Esophagus squamous epithelium (tissue), 5 donors: Measurements from ENCODE around the gene MTIF3. TPM values are rescaled to one million over a fixed set of nuclear protein-coding genes. Genes with fewer than 3 reads are reported as not detected.

Experiments used
- DNase-seq: peaks from one replicate; lab custom pipeline; 2025; lab: John Stamatoyannopoulos, UW
- H3K27ac ChIP-seq, 4 donors: fragments of 200-600 bp; sonication (generic); one replicate each; pipeline ENCODE4 v1.5.1; 2016 to 2019; ENCODE audit warnings: mild to moderate bottlenecking in 1 of 4
- H3K27me3 ChIP-seq, 4 donors: fragments of 200-600 bp; sonication (generic); 1 replicate in 3 of 4; 2 replicates in 1 of 4; pipeline versions ENCODE4 v1.5.1 to v1.6.0; 2017 to 2021; ENCODE audit warnings: antibody characterized with exemption in 1 of 4
- H3K36me3 ChIP-seq, 3 donors: fragments of 200-600 bp; sonication (generic); one replicate each; pipeline ENCODE4 v1.5.1; 2016 to 2019
- H3K4me1 ChIP-seq, 3 donors: fragments of 200-600 bp; sonication (generic); one replicate each; pipeline ENCODE4 v1.5.1; 2017 to 2019
- H3K4me3 ChIP-seq, 4 donors: fragments of 200-600 bp; sonication (generic); 1 replicate in 3 of 4; 2 replicates in 1 of 4; pipeline ENCODE4 v1.5.1; 2016 to 2019; ENCODE audit warnings: mild to moderate bottlenecking in 2 of 4, moderate library complexity in 1 of 4
- H3K9me3 ChIP-seq, 3 donors: fragments of 200-600 bp; sonication (generic); one replicate each; pipeline ENCODE4 v1.5.1; 2016 to 2019
- CTCF ChIP-seq, 6 experiments: fragments of 450-650 bp in 4 of 6; fragments of 200-600 bp in 2 of 6; sonication (generic) in 2 of 6; IDR thresholded peaks; one replicate each; pipeline ENCODE4 v1.5.1; 2016 to 2019; ENCODE audit warnings: antibody characterized with exemption in 6 of 6, mild to moderate bottlenecking in 4 of 6, moderate library complexity in 4 of 6
- POLR2A ChIP-seq, 4 donors: fragments of 450-650 bp; IDR thresholded peaks; one replicate each; pipeline ENCODE4 v1.6.1; 2017; ENCODE audit warnings: antibody characterized with exemption in 4 of 4, mild to moderate bottlenecking in 4 of 4, moderate library complexity in 3 of 4
- WGBS, 2 donors: methylation state at CpG; one replicate each; pipeline ENCODE4 v1.1.5; 2018; 5-methylcytosine and 5-hydroxymethylcytosine counted together
- intact Hi-C: fragments of 100-400 bp; cut with DNase I; formaldehyde crosslinking; loops from one replicate; pipeline ENCODE4 v1.15.0; 2022
- total RNA-seq, 4 donors: library from RNA; depleted of rRNA; stranded (reverse); fragments of >200 nt; gene quantifications; one replicate each; pipeline ENCODE4 v1.1.0, GENCODE V29; 2016
- donor health status: DM: yes; HTN: yes; CAD: no.

The MTIF3 gene
- total RNA-seq, 4 donors from 2014 or later = 31.1 to 41.7 (median 35.0) TPM

GRCh38 chr13:27406178-27406939, 44.0 kb downstream of the MTIF3 start:
- intact Hi-C loops = no loop called here
- Histone ChIP-seq H3K27me3 (peaks cover 0 to 20% (median 0%) of the 10 kb centered on the region in 4 donors), H3K27ac (no peak overlapping the region), H3K9me3 (no peaks in the 10 kb centered on the region), H3K4me1 (peaks cover 0 to 23% (median 10%) of the 10 kb centered on the region in 3 donors), H3K36me3 (no peaks in the 10 kb centered on the region), H3K4me3 (no peak overlapping the region)
- no peak for TF ChIP-seq POLR2A (IDR thresholded peaks at IDR 0.05)
- peak in 5 of 6 experiments; percentile 47 to 66 (median 54) for TF ChIP-seq CTCF (IDR thresholded peaks at IDR 0.05)
- 88% methylated on average over 9 to 10 of the region's 12 CpGs for WGBS, 2 donors
- DNase-seq = no peak

GRCh38 chr13:27405546-27406134, 44.7 kb downstream of the MTIF3 start:
- WGBS, 2 donors = 40 to 91% methylated on average over 1 to 5 of the region's 5 CpGs
- no peaks in the 10 kb centered on the region for H3K9me3 ChIP-seq
- TF ChIP-seq CTCF (IDR thresholded peaks at IDR 0.05) = no peak
- TF ChIP-seq POLR2A (IDR thresholded peaks at IDR 0.05) = no peak
- H3K27me3 ChIP-seq = peaks cover 0 to 14% (median 0%) of the 10 kb centered on the region in 4 donors
- no peak overlapping the region for H3K4me3 ChIP-seq
- peaks cover 0 to 30% (median 10%) of the 10 kb centered on the region in 3 donors for H3K4me1 ChIP-seq
- intact Hi-C loops = no loop called here
- no peak overlapping the region for H3K27ac ChIP-seq
- no peaks in the 10 kb centered on the region for H3K36me3 ChIP-seq
- DNase-seq = no peak

- WGBS, 2 donors = 81 to 84% methylated on average over 16 to 17 of the region's 17 CpGs
- no peak overlapping the region for H3K4me3 ChIP-seq
- H3K9me3 ChIP-seq = no peaks in the 10 kb centered on the region
- intact Hi-C loops = no loop called here
- H3K27ac ChIP-seq = no peak overlapping the region
- H3K36me3 ChIP-seq = no peaks in the 10 kb centered on the region
- peaks cover 0 to 11% (median 0%) of the 10 kb centered on the region in 4 donors for H3K27me3 ChIP-seq
- peaks cover 0 to 30% (median 10%) of the 10 kb centered on the region in 3 donors for H3K4me1 ChIP-seq
- no peak for DNase-seq
- TF ChIP-seq POLR2A (IDR thresholded peaks at IDR 0.05) (no peak), CTCF (IDR thresholded peaks at IDR 0.05) (no peak)
Measured at GRCh38 chr13:27404680-27405079, 45.7 kb downstream of the MTIF3 start.

- 81 to 83% methylated on average over 5 to 10 of the region's 10 CpGs for WGBS, 2 donors
Measured at GRCh38 chr13:27403727-27404385, 46.5 kb downstream of the MTIF3 start.

More at GRCh38 chr13:27403727-27404385, 46.5 kb downstream of the MTIF3 start:
- DNase-seq = no peak
- peaks cover 0 to 30% (median 10%) of the 10 kb centered on the region in 3 donors for H3K4me1 ChIP-seq
- H3K9me3 ChIP-seq = no peaks in the 10 kb centered on the region
- no peaks in the 10 kb centered on the region for H3K36me3 ChIP-seq
- intact Hi-C loops = no loop called here
- peaks cover 0 to 11% (median 0%) of the 10 kb centered on the region in 4 donors for H3K27me3 ChIP-seq
- no peak for TF ChIP-seq CTCF (IDR thresholded peaks at IDR 0.05)
- no peak for TF ChIP-seq POLR2A (IDR thresholded peaks at IDR 0.05)
- peak overlapping the region in 2 of 4 donors; percentile 31 to 43 for H3K27ac ChIP-seq
- no peak overlapping the region for H3K4me3 ChIP-seq
